Endothelial cell of umbilical vein (primary cell): ENCODE results near the gene AP5B1. TPM values are rescaled to one million over a fixed set of nuclear protein-coding genes. Genes with fewer than 3 reads are reported as not detected.

Experiments used
- BruUV-seq: library from RNA; stranded (reverse); fragments of 400-500 nt; replicated peaks from 2 replicates; lab custom pipeline; 2021; lab: Mats Ljungman, UMichigan
- CTCF ChIA-PET: fragments of 300-600, 350-600 bp; sonication (Branson Sonifier 250); formaldehyde crosslinking; loops from one replicate; lab custom pipeline; 2021; ENCODE audit warnings: antibody characterized with exemption, inconsistent platforms; lab: Charles Lee
- POLR2A ChIA-PET: fragments of 300-600, 350-600 bp; sonication (Branson Sonifier 250); formaldehyde crosslinking; loops from one replicate; lab custom pipeline; 2021; ENCODE audit warnings: antibody characterized with exemption, inconsistent platforms; lab: Charles Lee
- DNase-seq: peaks from one replicate; pipeline ENCODE4 v3.0.0-alpha.2; 2011; ENCODE audit warnings: low read depth, low spot score
- FAIRE-seq: peaks from 2 replicates; lab custom pipeline; 2011; peaks lifted over from hg19 to GRCh38; lab: Jason Lieb, UNC
- H2AFZ ChIP-seq: 2 replicates; pipeline ENCODE4 v1.6.0; 2012; ENCODE audit warnings: low read depth, low read length, control low read depth, inconsistent platforms
- H3K27ac ChIP-seq: 2 replicates; pipeline ENCODE4 v1.5.1; 2011; ENCODE audit warnings: low read depth, mild to moderate bottlenecking, control low read depth, low read length, moderate library complexity; ENCODE audit not compliant: insufficient read depth
- H3K27me3 ChIP-seq, 2 experiments: 2 replicates each; pipeline versions ENCODE4 v1.6.0 to v1.6.1; 2011; ENCODE audit warnings: low read length in 2 of 2, mixed read lengths in 1 of 2; ENCODE audit not compliant: control insufficient read depth in 2 of 2, insufficient read depth in 2 of 2
- H3K36me3 ChIP-seq, 2 experiments: 2 replicates in 1 of 2; 3 replicates in 1 of 2; pipeline ENCODE4 v1.5.1; 2011; ENCODE audit warnings: low read length in 2 of 2, mild to moderate bottlenecking in 1 of 2, moderate library complexity in 1 of 2; ENCODE audit not compliant: control insufficient read depth in 2 of 2, insufficient read depth in 2 of 2; ENCODE audit errors: extremely low read depth in 1 of 2
- H3K4me1 ChIP-seq: 3 replicates; pipeline ENCODE4 v1.5.1; 2011; ENCODE audit warnings: mild to moderate bottlenecking, low read length; ENCODE audit not compliant: control insufficient read depth, insufficient read depth; ENCODE audit errors: extremely low read depth
- H3K4me2 ChIP-seq: 2 replicates; pipeline ENCODE4 v1.6.1; 2011; ENCODE audit warnings: low read length, control low read depth, mixed read lengths; ENCODE audit not compliant: insufficient read depth
- H3K4me3 ChIP-seq, 3 experiments: fragments of 200-600 bp in 1 of 3; sonication (generic), shearing (Covaris generic) in 1 of 3; replicated peaks in 1 of 3; 2 replicates each; pipeline ENCODE4 v1.5.1; 2011 to 2016; ENCODE audit warnings: control low read depth in 3 of 3, low read length in 3 of 3, mild to moderate bottlenecking in 2 of 3, inconsistent platforms in 1 of 3, low read depth in 1 of 3, moderate library complexity in 1 of 3; ENCODE audit not compliant: insufficient read depth in 1 of 3
- H3K79me2 ChIP-seq: 2 replicates; pipeline ENCODE4 v1.6.0; 2012; ENCODE audit warnings: low read length, inconsistent platforms; ENCODE audit not compliant: control insufficient read depth, insufficient read depth
- H3K9ac ChIP-seq: replicated peaks from 2 replicates; pipeline ENCODE3; 2011; ENCODE audit warnings: low read length, control low read depth; ENCODE audit not compliant: insufficient read depth; ENCODE audit errors: extremely low read depth
- H3K9me1 ChIP-seq: replicated peaks from 3 replicates; pipeline ENCODE4 v1.6.0; 2011; ENCODE audit warnings: mild to moderate bottlenecking, low read length; ENCODE audit not compliant: control insufficient read depth, insufficient read depth; ENCODE audit errors: extremely low read depth
- H3K9me3 ChIP-seq: replicated peaks from 2 replicates; pipeline ENCODE4 v1.5.1; 2012; ENCODE audit warnings: low read length, inconsistent platforms; ENCODE audit not compliant: control insufficient read depth, insufficient read depth
- H4K20me1 ChIP-seq: replicated peaks from 2 replicates; pipeline ENCODE3; 2011; ENCODE audit warnings: mild to moderate bottlenecking, low read length; ENCODE audit not compliant: control insufficient read depth, insufficient read depth; ENCODE audit errors: extremely low read depth
- EZH2 ChIP-seq: IDR thresholded peaks from 2 replicates; pipeline ENCODE4 v1.6.1; 2012; ENCODE audit warnings: borderline replicate concordance, low read depth, mild to moderate bottlenecking, moderate library complexity, low read length, inconsistent platforms; ENCODE audit not compliant: severe bottlenecking
- GATA2 ChIP-seq: IDR thresholded peaks from 2 replicates; pipeline ENCODE4 v1.7.0; 2011; ENCODE audit warnings: low read depth, mild to moderate bottlenecking, moderate library complexity, mixed read lengths, low read length; ENCODE audit not compliant: insufficient read length, insufficient read depth
- JUN ChIP-seq: IDR thresholded peaks from 2 replicates; pipeline ENCODE4 v1.6.1; 2011; ENCODE audit warnings: borderline replicate concordance, low read depth; ENCODE audit not compliant: insufficient read length, insufficient read depth
- MAX ChIP-seq: IDR thresholded peaks from 2 replicates; pipeline ENCODE4 v1.6.1; 2011; ENCODE audit not compliant: insufficient read depth, insufficient read length
- POLR2A ChIP-seq: IDR thresholded peaks from 2 replicates; pipeline ENCODE4 v1.6.1; 2012; ENCODE audit warnings: low read depth, mild to moderate bottlenecking, control low read depth, low read length
- POLR2AphosphoS5 ChIP-seq: IDR thresholded peaks from 2 replicates; pipeline ENCODE4 v1.6.1; 2012; ENCODE audit warnings: low read depth, mild to moderate bottlenecking, control low read depth, low read length, moderate library complexity; ENCODE audit not compliant: insufficient read depth
- dilution Hi-C: fragments of 300-500 bp; cut with MboI; formaldehyde crosslinking; loops from one replicate; pipeline ENCODE4 v1.15.0; 2019; ENCODE audit warnings: low sequenced_read_pairs; ENCODE audit not compliant: extremely low pct_ligation_motif_present
- intact Hi-C: fragments of 100-400 bp; cut with micrococcal nuclease; formaldehyde crosslinking; loops from one replicate; pipeline ENCODE4 v1.10.0; 2022
- polyA plus RNA-seq, 4 experiments: library from polyadenylated mRNA; depleted of rRNA in 3 of 4; stranded (reverse) in 3 of 4; unstranded in 1 of 4; fragments of >200 nt; gene quantifications; 2 replicates each; pipeline versions ENCODE4 v1.2.1 to v1.2.3, GENCODE V29; 2011 to 2012; ENCODE audit warnings: missing spikeins in 1 of 4
- total RNA-seq: library from RNA; stranded (reverse); gene quantifications from 2 replicates; pipeline ENCODE4 v1.2.3, GENCODE V29; 2021

Gene AP5B1
- total and polyA plus RNA-seq, 2 donors (not counting 3 experiments of a cell fraction or from before 2014, with no cell fraction given) = 9.2 to 15.3 TPM

- Histone ChIP-seq H3K4me2 (no peak overlapping the region), H3K79me2 (peaks cover 24% of the 10 kb centered on the region), H3K9me1 (no peaks in the 10 kb centered on the region), H2AFZ (no peak overlapping the region), H3K27ac (no peak overlapping the region), H3K27me3 (peaks cover 23% of the 10 kb centered on the region in 2 experiments), H3K4me3 (no peak overlapping the region), H3K9ac (no peak overlapping the region), H4K20me1 (no peaks in the 10 kb centered on the region), H3K36me3 (peaks cover 5 to 14% of the 10 kb centered on the region in 2 experiments), H3K9me3 (no peaks in the 10 kb centered on the region), H3K4me1 (peaks cover 5% of the 10 kb centered on the region)
- CTCF ChIA-PET = interaction anchor here (0.9 to 3.7 kb wide), 2 partner anchors 13 to 35 kb away, joined by 3 to 18 read pairs; no protein-coding TSS in a partner anchor
- intact Hi-C loops (no loop called here), dilution Hi-C loops (no loop called here)
- BruUV-seq = no TSS peak
- DNase-seq (no peak), FAIRE-seq (no peak)
- POLR2A ChIA-PET = no interaction called here
- TF ChIP-seq POLR2A (no peak), EZH2 (no peak), GATA2 (no peak), POLR2AphosphoS5 (no peak), MAX (no peak), JUN (no peak)
These were observed 2.0 kb upstream of the AP5B1 start for GRCh38 chr11:65782816-65783228.
